Pancreas (tissue), 10 donors: ENCODE data around the gene PXT1. TPM values are rescaled to one million over a fixed set of nuclear protein-coding genes. Genes with fewer than 3 reads are reported as not detected.

Experiments used
- ATAC-seq, 4 donors: fragments of 200-7000 bp; cut with Tn5 transposase; one replicate each; pipeline versions ENCODE4 v1.8.0 to v1.9.1; 2020; ENCODE audit warnings: mild to moderate bottlenecking in 4 of 4, moderate library complexity in 4 of 4
- DNase-seq, 6 donors: peaks; one replicate each; pipeline ENCODE4 v3.0.0-alpha.2; 2020
- FAIRE-seq: peaks from 2 replicates; lab custom pipeline; 2012; peaks lifted over from hg19 to GRCh38; lab: Jason Lieb, UNC
- H3K27ac ChIP-seq, 4 donors: fragments of 200-600 bp; sonication (generic); 1 replicate in 3 of 4; 2 replicates in 1 of 4; pipeline versions ENCODE4 v1.5.0 to v1.8.0; 2020
- H3K27me3 ChIP-seq, 4 donors: fragments of 200-600 bp; one replicate each; pipeline ENCODE4 v1.8.0; 2021
- H3K36me3 ChIP-seq, 3 donors: fragments of 200-600 bp; sonication (generic) in 1 of 3; one replicate each; pipeline versions ENCODE4 v1.5.0 to v1.8.0; 2020 to 2021
- H3K4me1 ChIP-seq, 3 donors: fragments of 200-600 bp; one replicate each; pipeline ENCODE4 v1.8.0; 2021
- H3K4me3 ChIP-seq, 4 donors: fragments of 200-600 bp; sonication (generic) in 2 of 4; one replicate each; pipeline versions ENCODE4 v1.5.0 to v1.8.0; 2020 to 2021
- H3K9me3 ChIP-seq, 4 donors: fragments of 200-600 bp; one replicate each; pipeline ENCODE4 v1.8.0; 2021
- CTCF ChIP-seq, 4 donors: fragments of 200-600 bp; sonication (generic) in 3 of 4; IDR thresholded peaks; one replicate each; pipeline versions ENCODE4 v1.5.0 to v1.8.0; 2021; ENCODE audit warnings: antibody characterized with exemption in 4 of 4
- WGBS, 2 donors: extraction: QIAGEN DNeasy Blood & Tissue Kit; methylation state at CpG; one replicate each; pipeline ENCODE4 v1.1.7; 2013; 5-methylcytosine and 5-hydroxymethylcytosine counted together
- intact Hi-C, 3 donors: fragments of 100-400 bp; cut with DNase I; formaldehyde crosslinking; loops; one replicate each; pipeline versions ENCODE4 v1.11.1 to v1.14.2; 2022
- polyA plus RNA-seq, 2 donors: library from polyadenylated mRNA; stranded (reverse); fragments of 200-250 nt; gene quantifications; one replicate each; pipeline ENCODE4 v1.2.3, GENCODE V29; 2013
- total RNA-seq, 6 donors: library from RNA; stranded (reverse); fragmentation: NEBNext Ultra II Directional in 4 of 6; extraction: Animal tissue kit (Norgen Biotek cat#: 25700) in 4 of 6; gene quantifications; one replicate each; pipeline versions ENCODE4 v1.2.1 to v1.2.4, GENCODE V29; 2021 to 2023
- donor health status: healthy with polysubstance abuse.
- donor health status: DM: no; HTN: no; CAD: no; lungs with moderate emphysema.
- donor health status: DM: no; HTN: no; CAD: no.
- donor health status: control.
- donor health status: control.
- donor health status: Bipolar disorder and iron deficiency.
- donor health status: DM: yes; HTN: yes; CAD: no.
- donor health status: DM: no; HTN: no; CAD: no.
- donor health status: DM: no; HTN: no; CAD: no.
- donor health status: DM: yes; HTN: yes; CAD: no.

Gene PXT1
- total and polyA plus RNA-seq, 8 donors = not detected

- no peak overlapping the region for H3K4me3 ChIP-seq
- no peak for TF ChIP-seq CTCF (IDR thresholded peaks at IDR 0.05)
- DNase-seq (no peak), FAIRE-seq (no peak), ATAC-seq (no peak)
- WGBS, 2 donors = 75 to 88% methylated on average over 3 of the region's 3 CpGs
- no peaks in the 10 kb centered on the region for H3K9me3 ChIP-seq
- intact Hi-C loops = no loop called here
- H3K4me1 ChIP-seq = no peaks in the 10 kb centered on the region
- H3K27me3 ChIP-seq = no peaks in the 10 kb centered on the region
- no peak overlapping the region for H3K27ac ChIP-seq
- H3K36me3 ChIP-seq = no peaks in the 10 kb centered on the region
Observed at GRCh38 chr6:36402481-36402880, 40.2 kb downstream of the PXT1 start.

GRCh38 chr6:36399970-36400369, 42.7 kb downstream of the PXT1 start:
- no peaks in the 10 kb centered on the region for H3K4me1 ChIP-seq
- no peak for FAIRE-seq
- H3K27ac ChIP-seq = no peak overlapping the region
- no peak for DNase-seq
- intact Hi-C loops = no loop called here
- H3K27me3 ChIP-seq = no peaks in the 10 kb centered on the region
- H3K4me3 ChIP-seq = no peak overlapping the region
- no peak for TF ChIP-seq CTCF (IDR thresholded peaks at IDR 0.05)
- H3K36me3 ChIP-seq = no peaks in the 10 kb centered on the region
- H3K9me3 ChIP-seq = no peaks in the 10 kb centered on the region
- 59 to 67% methylated on average over 1 of the region's 1 CpG for WGBS, 2 donors
- ATAC-seq = no peak

- no peak overlapping the region for H3K27ac ChIP-seq
- H3K27me3 ChIP-seq = no peaks in the 10 kb centered on the region
- no peaks in the 10 kb centered on the region for H3K36me3 ChIP-seq
- H3K4me3 ChIP-seq = no peak overlapping the region
- DNase-seq (no peak), FAIRE-seq (no peak), ATAC-seq (no peak)
- WGBS, 2 donors = 93% methylated on average over 5 of the region's 5 CpGs
- no peak for TF ChIP-seq CTCF (IDR thresholded peaks at IDR 0.05)
- intact Hi-C loops = no loop called here
- H3K9me3 ChIP-seq = no peaks in the 10 kb centered on the region
- no peaks in the 10 kb centered on the region for H3K4me1 ChIP-seq
Observed at GRCh38 chr6:36392621-36393020, 50.0 kb downstream of the PXT1 start.

- ATAC-seq (no peak), DNase-seq (no peak), FAIRE-seq (no peak)
- H3K4me3 ChIP-seq = no peak overlapping the region
- intact Hi-C loops = no loop called here
- H3K36me3 ChIP-seq = no peaks in the 10 kb centered on the region
- no peaks in the 10 kb centered on the region for H3K27me3 ChIP-seq
- no peak for TF ChIP-seq CTCF (IDR thresholded peaks at IDR 0.05)
- H3K27ac ChIP-seq = no peak overlapping the region
- H3K9me3 ChIP-seq = no peaks in the 10 kb centered on the region
- H3K4me1 ChIP-seq = no peaks in the 10 kb centered on the region
Observed at GRCh38 chr6:36389353-36389752, 53.3 kb downstream of the PXT1 start.

GRCh38 chr6:36387440-36388303, 55.0 kb downstream of the PXT1 start, which contains the start of gene ETV7:
Gene ETV7 (minus strand): TSS chr6:36387669. CDS start chr6:36387541, 128 bp downstream.
- peak; percentile 21 to 79 (median 40) for DNase-seq
- Histone ChIP-seq H3K27ac (peak within 1 kb of the TSS in 2 of 4 donors; percentile 30 to 45), H3K9me3 (no peaks in the 10 kb centered on the region), H3K36me3 (no peaks in the 10 kb centered on the region), H3K4me3 (peak within 1 kb of the TSS; percentile 34 to 69 (median 50)), H3K4me1 (no peaks in the 10 kb centered on the region), H3K27me3 (no peaks in the 10 kb centered on the region)
- TF ChIP-seq CTCF (IDR thresholded peaks at IDR 0.05) = no peak
- 17 to 18% methylated on average over 63 to 64 of the region's 65 CpGs for WGBS, 2 donors
- FAIRE-seq = no peak
- intact Hi-C loops = no loop called here
- peak; percentile 68 to 85 (median 80) for ATAC-seq
